Astrocyte of the cerebellum (primary cell): ENCODE data around the gene MLLT10.

ENCODE experiments used
- DNase-seq: peaks from one replicate; pipeline ENCODE4 v3.0.0-alpha.2; 2011; ENCODE audit warnings: low read depth
- H3K4me3 ChIP-seq: 2 replicates; pipeline ENCODE4 v1.5.1; 2011; ENCODE audit warnings: mild to moderate bottlenecking, low read depth, low read length, moderate library complexity
- CTCF ChIP-seq: IDR thresholded peaks from 2 replicates; pipeline ENCODE4 v1.5.1; 2012; ENCODE audit warnings: low read length, low read depth, moderate library complexity, mild to moderate bottlenecking; ENCODE audit errors: missing control alignments
- in situ Hi-C: cut with HindIII; loops from 2 replicates; pipeline ENCODE4 v1.10.0; 2017; ENCODE audit warnings: low sequenced_read_pairs

Gene MLLT10

GRCh38 chr10:21524131-21524525, 9.9 kb upstream of the MLLT10 start:
- no peak for TF ChIP-seq CTCF
- peak overlapping the region; percentile 51 for H3K4me3 ChIP-seq
- no peak for DNase-seq
- in situ Hi-C loops: loop anchor here (25.0 kb wide), 2 partner anchors 237 to 437 kb away; no protein-coding TSS in a partner anchor

- in situ Hi-C loops: loop anchor here (25.0 kb wide), 2 partner anchors 237 to 437 kb away; no protein-coding TSS in a partner anchor
- no peak for DNase-seq
These were observed 9.3 kb upstream of the MLLT10 start for GRCh38 chr10:21524526-21525366.

GRCh38 chr10:21525367-21526187, 8.5 kb upstream of the MLLT10 start, which contains the start of gene SKIDA1:
SKIDA1 (minus strand) TSS chr10:21525682; CDS start chr10:21517822, 7,860 bp downstream.
- in situ Hi-C loops: no loop called here
- no peak for DNase-seq
- TF ChIP-seq CTCF: no peak
- peak within 1 kb of the TSS; percentile 51 for H3K4me3 ChIP-seq

More at GRCh38 chr10:21524526-21525366, 9.3 kb upstream of the MLLT10 start:
- no peak for TF ChIP-seq CTCF
- H3K4me3 ChIP-seq: peak overlapping the region; percentile 51

- H3K4me3 ChIP-seq: peak overlapping the region; percentile 51
- no peak for DNase-seq
- in situ Hi-C loops: no loop called here
- no peak for TF ChIP-seq CTCF
These were observed 7.7 kb upstream of the MLLT10 start for GRCh38 chr10:21526188-21526859.

GRCh38 chr10:21526860-21527597, 7.0 kb upstream of the MLLT10 start:
- in situ Hi-C loops: no loop called here
- no peak for DNase-seq
- no peak for TF ChIP-seq CTCF
- peak overlapping the region; percentile 51 for H3K4me3 ChIP-seq
